Glutamatergic neuron (in vitro differentiated cells): Measurements from ENCODE around the gene CXorf65. TPM values are rescaled to one million over a fixed set of nuclear protein-coding genes. Genes with fewer than 3 reads are reported as not detected.

Source experiments
- DNase-seq: peaks from one replicate; pipeline ENCODE4 v3.0.0; 2022
- H3K27ac Mint-ChIP-seq: one replicate; pipeline ENCODE4 v1.8.0; 2020; ENCODE audit warnings: mild to moderate bottlenecking, mixed read lengths, inconsistent platforms; ENCODE audit not compliant: unreplicated experiment
- H3K27me3 Mint-ChIP-seq: one replicate; pipeline ENCODE4 v1.8.0; 2020; ENCODE audit warnings: mild to moderate bottlenecking, moderate library complexity, mixed read lengths, inconsistent platforms; ENCODE audit not compliant: unreplicated experiment
- H3K36me3 Mint-ChIP-seq: one replicate; pipeline ENCODE4 v1.8.0; 2020; ENCODE audit warnings: mild to moderate bottlenecking, mixed read lengths, inconsistent platforms; ENCODE audit not compliant: unreplicated experiment
- H3K4me1 Mint-ChIP-seq: one replicate; pipeline ENCODE4 v1.8.0; 2020; ENCODE audit warnings: mild to moderate bottlenecking, low read depth, mixed read lengths, inconsistent platforms; ENCODE audit not compliant: unreplicated experiment
- H3K4me3 Mint-ChIP-seq: one replicate; pipeline ENCODE4 v1.8.0; 2020; ENCODE audit warnings: mild to moderate bottlenecking, mixed read lengths, inconsistent platforms; ENCODE audit not compliant: unreplicated experiment
- H3K9me3 Mint-ChIP-seq: one replicate; pipeline ENCODE4 v1.8.0; 2020; ENCODE audit warnings: mild to moderate bottlenecking, moderate library complexity, mixed read lengths, inconsistent platforms; ENCODE audit not compliant: unreplicated experiment
- total RNA-seq: library from RNA; stranded (reverse); fragmentation: NEBNext Ultra II Directional; extraction: Animal tissue kit (Norgen Biotek cat#: 25700); gene quantifications from one replicate; pipeline ENCODE4 v1.2.1, GENCODE V29; 2021; ENCODE audit not compliant: unreplicated experiment
- TF ChIP-seq, protein P1 (sequence below): fragments of 200-600 bp; sonication (generic); IDR thresholded peaks from one replicate; pipeline ENCODE4 v1.5.0; 2021; ENCODE audit not compliant: partially characterized antibody, unreplicated experiment

Gene CXorf65
- total RNA-seq, 1 donor from 2014 or later = not detected

GRCh38 chrX:71068044-71068918 lies 38.3 kb downstream of the CXorf65 start, which contains the start of gene SNX12:
Gene SNX12, minus strand, starts transcription at chrX:71068334. Its CDS starts 28 bp downstream, at chrX:71068306.
- H3K27ac Mint-ChIP-seq = peak within 1 kb of the TSS; percentile 85
- peaks cover 4% of the 10 kb centered on the region for H3K9me3 Mint-ChIP-seq
- no peaks in the 10 kb centered on the region for H3K36me3 Mint-ChIP-seq
- peak within 1 kb of the TSS; percentile 96 for H3K4me3 Mint-ChIP-seq
- peaks cover 5% of the 10 kb centered on the region for H3K27me3 Mint-ChIP-seq
- peaks cover 6% of the 10 kb centered on the region for H3K4me1 Mint-ChIP-seq
- DNase-seq = peak; percentile 82
- TF ChIP-seq, protein P1, sequence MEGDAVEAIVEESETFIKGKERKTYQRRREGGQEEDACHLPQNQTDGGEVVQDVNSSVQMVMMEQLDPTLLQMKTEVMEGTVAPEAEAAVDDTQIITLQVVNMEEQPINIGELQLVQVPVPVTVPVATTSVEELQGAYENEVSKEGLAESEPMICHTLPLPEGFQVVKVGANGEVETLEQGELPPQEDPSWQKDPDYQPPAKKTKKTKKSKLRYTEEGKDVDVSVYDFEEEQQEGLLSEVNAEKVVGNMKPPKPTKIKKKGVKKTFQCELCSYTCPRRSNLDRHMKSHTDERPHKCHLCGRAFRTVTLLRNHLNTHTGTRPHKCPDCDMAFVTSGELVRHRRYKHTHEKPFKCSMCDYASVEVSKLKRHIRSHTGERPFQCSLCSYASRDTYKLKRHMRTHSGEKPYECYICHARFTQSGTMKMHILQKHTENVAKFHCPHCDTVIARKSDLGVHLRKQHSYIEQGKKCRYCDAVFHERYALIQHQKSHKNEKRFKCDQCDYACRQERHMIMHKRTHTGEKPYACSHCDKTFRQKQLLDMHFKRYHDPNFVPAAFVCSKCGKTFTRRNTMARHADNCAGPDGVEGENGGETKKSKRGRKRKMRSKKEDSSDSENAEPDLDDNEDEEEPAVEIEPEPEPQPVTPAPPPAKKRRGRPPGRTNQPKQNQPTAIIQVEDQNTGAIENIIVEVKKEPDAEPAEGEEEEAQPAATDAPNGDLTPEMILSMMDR = no peak

DNA sequence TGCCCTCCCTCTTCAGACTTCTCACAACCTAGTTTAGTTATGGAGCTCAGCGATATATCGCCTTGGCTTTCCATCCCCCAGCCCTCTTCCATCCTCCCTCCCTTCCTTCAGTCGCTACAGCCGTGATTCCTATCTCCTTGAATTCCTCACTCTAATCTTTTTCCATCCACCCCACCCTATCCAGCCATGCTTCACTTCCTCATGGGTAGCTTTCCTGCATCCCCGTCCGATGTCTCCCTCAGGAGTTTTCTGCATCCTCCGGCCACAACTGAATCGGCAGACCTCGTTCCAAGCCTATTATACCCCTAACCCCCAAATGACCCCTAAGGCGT lies 38.9 kb downstream of the CXorf65 start:
- peak overlapping the region; percentile 85 for H3K27ac Mint-ChIP-seq
- peaks cover 4% of the 10 kb centered on the region for H3K9me3 Mint-ChIP-seq
- peak overlapping the region; percentile 96 for H3K4me3 Mint-ChIP-seq
- no peak for DNase-seq
- TF ChIP-seq, protein P1 = no peak
- H3K4me1 Mint-ChIP-seq = peaks cover 6% of the 10 kb centered on the region
- peaks cover 5% of the 10 kb centered on the region for H3K27me3 Mint-ChIP-seq
- no peaks in the 10 kb centered on the region for H3K36me3 Mint-ChIP-seq

DNA sequence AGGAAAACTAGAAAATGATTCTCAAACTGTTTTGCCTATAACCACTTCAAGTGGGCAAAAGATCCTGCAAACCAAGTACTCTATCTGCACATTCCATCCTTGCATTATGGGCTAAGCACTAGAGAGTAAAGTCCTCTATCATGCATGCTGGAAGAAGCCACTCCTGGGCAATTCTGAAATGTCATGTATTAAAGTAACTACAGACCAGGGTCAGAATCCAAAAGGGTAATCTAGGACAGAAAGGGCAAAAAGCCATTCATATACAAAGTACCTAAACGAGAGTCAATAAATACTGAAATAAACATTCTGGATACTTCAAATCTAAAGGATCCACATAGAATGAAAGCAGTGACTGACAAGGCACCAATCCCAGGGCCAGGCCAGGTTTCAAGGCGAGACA lies 39.5 kb downstream of the CXorf65 start:
- peaks cover 4% of the 10 kb centered on the region for H3K9me3 Mint-ChIP-seq
- peaks cover 6% of the 10 kb centered on the region for H3K4me1 Mint-ChIP-seq
- TF ChIP-seq, protein P1 = no peak

GRCh38 chrX:71060127-71060526 lies 46.4 kb downstream of the CXorf65 start:
- H3K9me3 Mint-ChIP-seq = peaks cover 2% of the 10 kb centered on the region
- TF ChIP-seq, protein P1 = no peak
- no peaks in the 10 kb centered on the region for H3K36me3 Mint-ChIP-seq
- peaks cover 2% of the 10 kb centered on the region for H3K4me1 Mint-ChIP-seq
- no peak overlapping the region for H3K27ac Mint-ChIP-seq
- no peaks in the 10 kb centered on the region for H3K27me3 Mint-ChIP-seq
- DNase-seq = no peak
- H3K4me3 Mint-ChIP-seq = no peak overlapping the region

More for the DNA sequence above, 39.5 kb downstream of the CXorf65 start:
- H3K4me3 Mint-ChIP-seq = peak overlapping the region; percentile 96
- no peak overlapping the region for H3K27ac Mint-ChIP-seq
- H3K27me3 Mint-ChIP-seq = peaks cover 5% of the 10 kb centered on the region
- no peak for DNase-seq
- H3K36me3 Mint-ChIP-seq = no peaks in the 10 kb centered on the region
